IMR-90 (cell line): Measurements from ENCODE around the gene GINS3. TPM values are rescaled to one million over a fixed set of nuclear protein-coding genes. Genes with fewer than 3 reads are reported as not detected.

Experiments used
- ATAC-seq: fragments of 200-7000 bp; cut with Tn5 transposase; 2 replicates; pipeline ENCODE4 v1.9.1; 2020; ENCODE audit warnings: low read depth, mild to moderate bottlenecking, moderate library complexity
- BruUV-seq: library from RNA; stranded (reverse); fragments of 400-500 nt; replicated peaks from 2 replicates; lab custom pipeline; 2021; lab: Mats Ljungman, UMichigan
- CTCF ChIA-PET: fragments of 300-600 bp; formaldehyde crosslinking; extraction: SDS; loops from one replicate; lab custom pipeline; 2021; ENCODE audit warnings: antibody characterized with exemption; lab: Yijun Ruan, JAX
- POLR2A ChIA-PET: fragments of 300-600 bp; sonication (Branson Sonifier 250); formaldehyde crosslinking; loops from one replicate; lab custom pipeline; 2022; ENCODE audit warnings: antibody characterized with exemption; ENCODE audit not compliant: unreplicated experiment; lab: Charles Lee
- DNase-seq: peaks from one replicate; pipeline ENCODE4 v3.0.0; 2013
- H2AFZ ChIP-seq: replicated peaks from 2 replicates; pipeline ENCODE3; 2013; ENCODE audit warnings: low read length, mild to moderate bottlenecking; ENCODE audit not compliant: poor library complexity
- H2AK5ac ChIP-seq: 2 replicates; pipeline ENCODE4 v1.6.1; 2013; ENCODE audit warnings: low read depth, low read length, inconsistent platforms
- H2AK9ac ChIP-seq: replicated peaks from 2 replicates; pipeline ENCODE3; 2013; ENCODE audit warnings: mild to moderate bottlenecking, low read depth, low read length, moderate library complexity; ENCODE audit not compliant: poor library complexity
- H2BK120ac ChIP-seq: 2 replicates; pipeline ENCODE4 v1.6.1; 2013; ENCODE audit warnings: low read depth, low read length, inconsistent platforms
- H2BK15ac ChIP-seq: 3 replicates; pipeline ENCODE4 v1.6.1; 2013; ENCODE audit warnings: low read depth, low read length, inconsistent platforms
- H2BK20ac ChIP-seq: 2 replicates; pipeline ENCODE4 v1.6.1; 2013; ENCODE audit warnings: low read depth, mild to moderate bottlenecking, inconsistent platforms, low read length, moderate library complexity
- H2BK5ac ChIP-seq: 2 replicates; pipeline ENCODE4 v1.6.1; 2013; ENCODE audit warnings: mild to moderate bottlenecking, low read depth, low read length, inconsistent platforms; ENCODE audit not compliant: poor library complexity, severe bottlenecking
- H3K14ac ChIP-seq: replicated peaks from 2 replicates; pipeline ENCODE4 v1.6.1; 2013; ENCODE audit warnings: low read depth, low read length, inconsistent platforms
- H3K18ac ChIP-seq: 2 replicates; pipeline ENCODE4 v1.6.1; 2013; ENCODE audit warnings: low read depth, low read length, control low read depth
- H3K23ac ChIP-seq: 2 replicates; pipeline ENCODE4 v1.6.1; 2013; ENCODE audit warnings: low read depth, low read length, inconsistent platforms
- H3K27ac ChIP-seq: 2 replicates; pipeline ENCODE4 v1.5.1; 2013; ENCODE audit warnings: mild to moderate bottlenecking, control low read depth, low read length; ENCODE audit not compliant: insufficient read depth
- H3K27me3 ChIP-seq: 2 replicates; pipeline ENCODE4 v1.6.1; 2013; ENCODE audit warnings: low read length; ENCODE audit not compliant: control insufficient read depth, insufficient read depth
- H3K36me3 ChIP-seq: 2 replicates; pipeline ENCODE4 v1.6.1; 2013; ENCODE audit warnings: low read length, mixed read lengths; ENCODE audit not compliant: control insufficient read depth, insufficient read depth
- H3K4ac ChIP-seq: 2 replicates; pipeline ENCODE4 v1.6.1; 2013; ENCODE audit warnings: low read depth, low read length, inconsistent platforms
- H3K4me1 ChIP-seq: 2 replicates; pipeline ENCODE4 v1.6.1; 2013; ENCODE audit warnings: low read length, mixed read lengths; ENCODE audit not compliant: control insufficient read depth, insufficient read depth
- H3K4me2 ChIP-seq: 2 replicates; pipeline ENCODE4 v1.6.1; 2013; ENCODE audit warnings: low read depth, mild to moderate bottlenecking, control low read depth, low read length, moderate library complexity
- H3K4me3 ChIP-seq: 2 replicates; pipeline ENCODE4 v1.5.1; 2013; ENCODE audit warnings: low read depth, mild to moderate bottlenecking, control low read depth, low read length, moderate library complexity; ENCODE audit not compliant: insufficient read depth
- H3K56ac ChIP-seq: 2 replicates; pipeline ENCODE4 v1.6.1; 2013; ENCODE audit warnings: low read length, inconsistent platforms; ENCODE audit not compliant: insufficient read depth; ENCODE audit errors: extremely low read depth
- H3K79me1 ChIP-seq, 2 experiments: 2 replicates each; pipeline ENCODE4 v1.6.1; 2013; ENCODE audit warnings: low read length in 2 of 2, inconsistent platforms in 1 of 2, low read depth in 1 of 2
- H3K9ac ChIP-seq: 2 replicates; pipeline ENCODE4 v1.6.1; 2013; ENCODE audit warnings: low read depth, low read length, control low read depth
- H3K9me1 ChIP-seq: 2 replicates; pipeline ENCODE4 v1.6.1; 2013; ENCODE audit warnings: low read length, inconsistent platforms; ENCODE audit not compliant: insufficient read depth
- H3K9me3 ChIP-seq: 2 replicates; pipeline ENCODE4 v1.6.1; 2013; ENCODE audit warnings: low read length; ENCODE audit not compliant: control insufficient read depth, insufficient read depth
- H4K20me1 ChIP-seq: 2 replicates; pipeline ENCODE4 v1.6.1; 2013; ENCODE audit warnings: low read length, inconsistent platforms; ENCODE audit not compliant: insufficient read depth
- H4K5ac ChIP-seq: 2 replicates; pipeline ENCODE4 v1.6.1; 2013; ENCODE audit warnings: mild to moderate bottlenecking, low read depth, low read length, control low read depth
- H4K8ac ChIP-seq, 2 experiments: 2 replicates each; pipeline ENCODE4 v1.6.1; 2013; ENCODE audit warnings: low read depth in 2 of 2, low read length in 2 of 2, control low read depth in 1 of 2, inconsistent platforms in 1 of 2
- H4K91ac ChIP-seq: 2 replicates; pipeline ENCODE4 v1.6.1; 2013; ENCODE audit warnings: low read depth, low read length, inconsistent platforms; ENCODE audit not compliant: insufficient read depth
- BHLHE40 ChIP-seq: fragments of 150-350 bp; IDR thresholded peaks from 2 replicates; pipeline ENCODE4 v1.6.1; 2016; ENCODE audit warnings: mild to moderate bottlenecking, low read depth, low read length
- CHD1 ChIP-seq: IDR thresholded peaks from 2 replicates; pipeline ENCODE4 v1.6.1; 2012; ENCODE audit warnings: low read depth, low read length, improper control_type of control experiment
- CTCF ChIP-seq: conservative IDR thresholded peaks from 2 replicates; pipeline ENCODE4 v1.5.1; 2012; ENCODE audit warnings: mild to moderate bottlenecking, low read depth, low read length, improper control_type of control experiment
- FOS ChIP-seq: fragments of 150-350 bp; IDR thresholded peaks from 2 replicates; pipeline ENCODE4 v1.6.1; 2016; ENCODE audit warnings: low read depth, low read length
- MAFK ChIP-seq: IDR thresholded peaks from 2 replicates; pipeline ENCODE4 v1.6.1; 2012; ENCODE audit warnings: low read depth, low read length, improper control_type of control experiment
- MAZ ChIP-seq: IDR thresholded peaks from 2 replicates; pipeline ENCODE4 v1.6.1; 2012; ENCODE audit warnings: low read depth, mild to moderate bottlenecking, low read length, improper control_type of control experiment, moderate library complexity, borderline replicate concordance
- POLR2A ChIP-seq: IDR thresholded peaks from 2 replicates; pipeline ENCODE4 v1.6.1; 2012; ENCODE audit warnings: mild to moderate bottlenecking, low read depth, low read length
- RAD21 ChIP-seq: IDR thresholded peaks from 2 replicates; pipeline ENCODE4 v1.6.1; 2012; ENCODE audit warnings: low read length, improper control_type of control experiment
- RCOR1 ChIP-seq: IDR thresholded peaks from 2 replicates; pipeline ENCODE4 v1.6.1; 2012; ENCODE audit warnings: mild to moderate bottlenecking, low read length, improper control_type of control experiment; ENCODE audit not compliant: insufficient replicate concordance
- RFX5 ChIP-seq: IDR thresholded peaks from 2 replicates; pipeline ENCODE4 v1.8.0; 2012; ENCODE audit warnings: low read depth, mild to moderate bottlenecking, low read length, moderate library complexity
- SMC3 ChIP-seq: fragments of 150-350 bp; IDR thresholded peaks from 2 replicates; pipeline ENCODE4 v1.6.1; 2016; ENCODE audit warnings: low read depth, mild to moderate bottlenecking, antibody characterized with exemption, low read length, moderate library complexity
- USF2 ChIP-seq: fragments of 150-350 bp; IDR thresholded peaks from 2 replicates; pipeline ENCODE4 v1.6.1; 2017; ENCODE audit warnings: mild to moderate bottlenecking, antibody characterized with exemption, low read length, low read depth
- whole genome bisulfite sequencing, 2 experiments: methylation state at CpG; one replicate each; pipeline versions ENCODE4 v1.1.5 to v1.1.7; 2013; ENCODE audit warnings: missing lambda C conversion rate in 2 of 2; ENCODE audit not compliant: insufficient read length in 1 of 2; ENCODE audit errors: extremely low coverage in 2 of 2; 5-methylcytosine and 5-hydroxymethylcytosine counted together
- dilution Hi-C: fragments of 300-500 bp; cut with HindIII; formaldehyde crosslinking; loops from one replicate; pipeline ENCODE4 v1.14.3; 2018; ENCODE audit warnings: low sequenced_read_pairs; ENCODE audit not compliant: unreplicated experiment
- in situ Hi-C: fragments of 300-500 bp; cut with MboI; formaldehyde crosslinking; loops from 3 replicates; pipeline ENCODE4 v1.14.3; 2019; ENCODE audit warnings: low sequenced_read_pairs, inconsistent platforms, mixed read lengths
- intact Hi-C: fragments of 100-400 bp; cut with micrococcal nuclease; formaldehyde crosslinking; loops from 2 replicates; pipeline ENCODE4 v1.10.0; 2022
- polyA plus RNA-seq, 3 experiments: library from polyadenylated mRNA; depleted of rRNA; stranded (reverse); fragments of >200 nt; gene quantifications; 2 replicates each; pipeline ENCODE4 v1.2.3, GENCODE V29; 2012; ENCODE audit warnings: low replicate concordance in 1 of 3
- total RNA-seq: library from RNA; depleted of rRNA; stranded (reverse); fragments of >200 nt; gene quantifications from 2 replicates; pipeline ENCODE4 v1.2.3, GENCODE V29; 2012

GINS3 gene
- total and polyA plus RNA-seq, 2 of the 4 experiments (the other 2 are of a cell fraction) = 5.2 to 5.4 TPM

GRCh38 chr16:58409316-58409973, 17.2 kb downstream of the GINS3 start:
- no peak overlapping the region for H3K18ac ChIP-seq
- no peaks in the 10 kb centered on the region for H4K20me1 ChIP-seq
- intact Hi-C loops (no loop called here), in situ Hi-C loops (no loop called here), dilution Hi-C loops (no loop called here)
- no peak overlapping the region for H3K4me3 ChIP-seq
- no peak overlapping the region for H2BK20ac ChIP-seq
- no peak overlapping the region for H4K91ac ChIP-seq
- WGBS, 2 experiments = no CpG with 5 or more reads among the region's 6 CpGs
- TF ChIP-seq CTCF (no peak), RCOR1 (no peak), MAFK (no peak), POLR2A (no peak), RFX5 (no peak), CHD1 (no peak), SMC3 (no peak), BHLHE40 (no peak), RAD21 (no peak), FOS (no peak), MAZ (no peak), USF2 (no peak)
- H3K9ac ChIP-seq = no peak overlapping the region
- no peak overlapping the region for H2AK9ac ChIP-seq
- H3K9me3 ChIP-seq = no peaks in the 10 kb centered on the region
- H3K36me3 ChIP-seq = 0 out of 2 replicates have a peak, but pooled peaks cover 2% of the 10 kb centered on the region
- H3K27ac ChIP-seq = no peak overlapping the region
- ChIA-PET POLR2A (interaction anchor here (0.6 kb wide), 1 partner anchor 11 kb away, joined by 4 read pairs; no protein-coding TSS in a partner anchor), CTCF (interaction anchor here (0.6 to 1.3 kb wide), 4 partner anchors 36 to 73 kb away, joined by 3 read pairs; no protein-coding TSS in a partner anchor)
- no peak overlapping the region for H3K14ac ChIP-seq
- no peak overlapping the region for H2BK5ac ChIP-seq
- H4K5ac ChIP-seq = no peak overlapping the region
- no peaks in the 10 kb centered on the region for H3K9me1 ChIP-seq
- no peak overlapping the region for H2AFZ ChIP-seq
- H3K4ac ChIP-seq = no peak overlapping the region
- no TSS peak for BruUV-seq
- peaks cover 2% of the 10 kb centered on the region; the same call in 1 of the 2 replicates for H3K4me1 ChIP-seq
- no peaks in the 10 kb centered on the region for H3K79me1 ChIP-seq
- H3K56ac ChIP-seq = no peak overlapping the region
- ATAC-seq (peak; percentile 35; the same call in 1 of the 2 replicates), DNase-seq (peak; percentile 7)
- H3K27me3 ChIP-seq = no peaks in the 10 kb centered on the region; the same call in 1 of the 2 replicates
- H3K23ac ChIP-seq = no peak overlapping the region
- no peak overlapping the region for H2BK120ac ChIP-seq
- no peak overlapping the region for H2BK15ac ChIP-seq
- H4K8ac ChIP-seq = no peak overlapping the region
- H3K4me2 ChIP-seq = no peak overlapping the region
- H2AK5ac ChIP-seq = no peak overlapping the region
